Activated CD8-positive, alpha-beta memory T cell treated with anti-CD3 and anti-CD28 coated beads for 4 hours (primary cell): ENCODE data around the gene HOXC10.

Source experiments
- DNase-seq, 2 donors: peaks; one replicate each; pipeline ENCODE4 v3.0.0-alpha.2; 2020; ENCODE audit warnings: low read depth in 2 of 2

Gene HOXC10

GRCh38 chr12:53991077-53991460, 6.1 kb downstream of the HOXC10 start:
- DNase-seq, result no peak

GRCh38 chr12:53992377-53992889, 7.5 kb downstream of the HOXC10 start:
- no peak for DNase-seq

GRCh38 chr12:53993162-53994008, 8.4 kb downstream of the HOXC10 start:
- no peak for DNase-seq

- no peak for DNase-seq
Measured at GRCh38 chr12:53994009-53994263, 9.0 kb downstream of the HOXC10 start.

- DNase-seq, result no peak
Measured at GRCh38 chr12:53994264-53995001, 9.5 kb downstream of the HOXC10 start.

GRCh38 chr12:53995002-53995377, 10.0 kb downstream of the HOXC10 start:
- no peak for DNase-seq

- DNase-seq, result no peak
Measured at GRCh38 chr12:53995378-53996239, 10.7 kb downstream of the HOXC10 start.

- no peak for DNase-seq
Measured at GRCh38 chr12:53996240-53997203, 11.6 kb downstream of the HOXC10 start.

- no peak for DNase-seq
Measured at GRCh38 chr12:53997204-53998109, 12.5 kb downstream of the HOXC10 start.

GRCh38 chr12:53998110-53998899, 13.4 kb downstream of the HOXC10 start:
- no peak for DNase-seq

GRCh38 chr12:53998900-53999236, 13.9 kb downstream of the HOXC10 start:
- DNase-seq, result no peak

- DNase-seq, result no peak
Measured at GRCh38 chr12:53999559-54000115, 14.7 kb downstream of the HOXC10 start.

GRCh38 chr12:54000116-54001114, 15.5 kb downstream of the HOXC10 start, which contains the start of gene HOXC9:
Gene HOXC9, plus strand, starts transcription at chr12:54000161. Its CDS starts 28 bp downstream, at chr12:54000189.
- DNase-seq, result no peak

GRCh38 chr12:54001283-54002187, 16.6 kb downstream of the HOXC10 start:
- DNase-seq, result no peak

- no peak for DNase-seq
Measured at GRCh38 chr12:54002278-54002914, 17.4 kb downstream of the HOXC10 start.

GRCh38 chr12:54002915-54003389, 18.0 kb downstream of the HOXC10 start:
- no peak for DNase-seq
